Mesenteric fat pad (tissue), 1 donor: Measurements from ENCODE around the gene CPT1B. TPM values are rescaled to one million over a fixed set of nuclear protein-coding genes. Genes with fewer than 3 reads are reported as not detected.
"Not testable (repeated sequence)": the region's sequence is repeated elsewhere in the genome, so short reads cannot be mapped to it uniquely, and the experiment has no call there.

Experiments
- DNase-seq: peaks from one replicate; pipeline ENCODE4 v3.0.0-alpha.2; 2020; ENCODE audit warnings: low spot score
- total RNA-seq: library from RNA; stranded (reverse); fragmentation: NEBNext Ultra II Directional; extraction: Animal tissue kit (Norgen Biotek cat#: 25700); gene quantifications from one replicate; pipeline ENCODE4 v1.2.1, GENCODE V29; 2021
- donor health status: DM: yes; HTN: yes; CAD: no.

The CPT1B gene
- total RNA-seq, 1 donor from 2014 or later: 10.4 TPM

- DNase-seq: no peak
Observed at GRCh38 chr22:50547263-50547985, 30.8 kb downstream of the CPT1B start.

- no peak for DNase-seq
Observed at GRCh38 chr22:50546326-50547262, 31.6 kb downstream of the CPT1B start.

- DNase-seq: no peak
Observed at GRCh38 chr22:50545522-50546325, 32.5 kb downstream of the CPT1B start, which contains the start of gene KLHDC7B. KLHDC7B (plus strand) TSS chr22:50545899; CDS start chr22:50546244, 345 bp downstream.

- no peak for DNase-seq
Observed at GRCh38 chr22:50544746-50545253, 33.4 kb downstream of the CPT1B start.

- peak; percentile 94 for DNase-seq
Observed at GRCh38 chr22:50544078-50544745, 34.0 kb downstream of the CPT1B start.

- DNase-seq: no peak
Observed at GRCh38 chr22:50542416-50542927, 35.8 kb downstream of the CPT1B start.

GRCh38 chr22:50541667-50542026 lies 36.6 kb downstream of the CPT1B start:
- not testable (repeated sequence) for DNase-seq

GRCh38 chr22:50540381-50540780 lies 37.8 kb downstream of the CPT1B start:
- no peak for DNase-seq

GRCh38 chr22:50537765-50538164 lies 40.5 kb downstream of the CPT1B start:
- no peak for DNase-seq

GRCh38 chr22:50536226-50536625 lies 42.0 kb downstream of the CPT1B start:
- DNase-seq: no peak

GRCh38 chr22:50535113-50535512 lies 43.1 kb downstream of the CPT1B start:
- no peak for DNase-seq

- not testable (repeated sequence) for DNase-seq
Observed at GRCh38 chr22:50533856-50534711, 44.1 kb downstream of the CPT1B start.

GRCh38 chr22:50532824-50533796 lies 45.1 kb downstream of the CPT1B start:
- DNase-seq: no peak

- peak; percentile 94 for DNase-seq
Observed at GRCh38 chr22:50531962-50532674, 46.1 kb downstream of the CPT1B start.

- peak; percentile 93 for DNase-seq
Observed at GRCh38 chr22:50531546-50531961, 46.7 kb downstream of the CPT1B start.

GRCh38 chr22:50530877-50531545 lies 47.2 kb downstream of the CPT1B start:
- DNase-seq: peak; percentile 96

- DNase-seq: no peak
Observed at GRCh38 chr22:50530580-50530876, 47.7 kb downstream of the CPT1B start.
